ENCODE results near the gene AOPEP.

- TF ChIP-seq, protein P1, sequence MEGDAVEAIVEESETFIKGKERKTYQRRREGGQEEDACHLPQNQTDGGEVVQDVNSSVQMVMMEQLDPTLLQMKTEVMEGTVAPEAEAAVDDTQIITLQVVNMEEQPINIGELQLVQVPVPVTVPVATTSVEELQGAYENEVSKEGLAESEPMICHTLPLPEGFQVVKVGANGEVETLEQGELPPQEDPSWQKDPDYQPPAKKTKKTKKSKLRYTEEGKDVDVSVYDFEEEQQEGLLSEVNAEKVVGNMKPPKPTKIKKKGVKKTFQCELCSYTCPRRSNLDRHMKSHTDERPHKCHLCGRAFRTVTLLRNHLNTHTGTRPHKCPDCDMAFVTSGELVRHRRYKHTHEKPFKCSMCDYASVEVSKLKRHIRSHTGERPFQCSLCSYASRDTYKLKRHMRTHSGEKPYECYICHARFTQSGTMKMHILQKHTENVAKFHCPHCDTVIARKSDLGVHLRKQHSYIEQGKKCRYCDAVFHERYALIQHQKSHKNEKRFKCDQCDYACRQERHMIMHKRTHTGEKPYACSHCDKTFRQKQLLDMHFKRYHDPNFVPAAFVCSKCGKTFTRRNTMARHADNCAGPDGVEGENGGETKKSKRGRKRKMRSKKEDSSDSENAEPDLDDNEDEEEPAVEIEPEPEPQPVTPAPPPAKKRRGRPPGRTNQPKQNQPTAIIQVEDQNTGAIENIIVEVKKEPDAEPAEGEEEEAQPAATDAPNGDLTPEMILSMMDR (IDR thresholded peaks at IDR 0.05; ENCODE audit: poor library complexity, severe bottlenecking), result no peak
- no peak for TF ChIP-seq TAF1 (IDR thresholded peaks at IDR 0.05; ENCODE audit: low read depth)
- no peak for TF ChIP-seq POLR2AphosphoS5 (IDR thresholded peaks at IDR 0.05)
- no peak for TF ChIP-seq RAD21 (conservative IDR thresholded peaks at IDR 0.05)
Observed at GRCh38 chr9:94867842-94868312, 141.4 kb downstream of the AOPEP start.
